Measurements from ENCODE around the gene STARD3. TPM values are rescaled to one million over a fixed set of nuclear protein-coding genes. Genes with fewer than 3 reads are reported as not detected.

Gene STARD3
- polyA plus RNA-seq, 2 of the 4 experiments (the other 2 are of a cell fraction) = 54.6 to 56.0 TPM

DNA sequence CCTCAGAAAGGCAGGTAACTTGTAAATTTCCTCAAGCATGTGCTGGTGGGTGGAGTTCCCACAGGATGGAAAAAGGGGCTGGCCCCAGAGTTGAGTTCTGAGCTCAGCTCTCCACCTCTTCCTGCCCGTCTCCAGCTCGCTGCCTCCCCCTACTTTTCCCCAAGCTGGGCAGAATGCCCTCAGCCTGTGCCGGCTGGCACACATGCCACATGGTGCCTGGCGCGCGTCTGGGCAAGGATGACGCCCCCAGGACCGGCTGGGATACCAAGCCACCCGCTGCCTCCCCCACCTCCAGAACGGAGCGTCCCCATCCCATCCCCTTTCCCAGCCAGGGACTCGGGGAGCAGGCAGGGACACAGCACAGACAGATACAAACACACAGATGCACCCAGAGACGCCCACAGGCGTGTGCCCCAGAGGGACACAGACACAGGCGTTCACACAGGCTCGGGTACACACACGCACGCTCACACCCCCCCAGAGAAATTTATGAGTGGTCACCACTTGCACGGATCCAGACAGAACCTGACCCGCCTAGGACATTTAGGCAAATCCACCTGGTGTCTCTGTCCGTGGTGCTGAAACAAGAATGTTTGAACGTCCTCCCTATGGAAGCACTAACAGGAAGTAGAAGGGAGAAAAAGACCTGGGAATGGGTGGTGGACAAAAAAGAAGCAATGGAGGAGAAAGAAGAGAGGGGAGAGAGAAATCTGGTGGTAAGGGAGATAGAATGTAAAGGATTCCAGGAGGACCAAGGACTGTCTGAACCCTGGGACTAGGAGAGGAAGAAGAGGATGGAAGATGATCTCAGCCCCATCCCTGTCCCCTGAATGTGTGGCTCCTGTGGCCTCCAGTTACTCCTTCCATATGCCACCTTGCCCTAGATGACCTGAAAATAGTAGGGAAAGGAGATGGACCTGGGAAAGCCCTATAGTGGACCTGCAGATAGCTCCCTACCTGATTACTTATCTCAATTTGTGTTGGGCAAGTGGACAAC is 44.7 kb upstream of the STARD3 start:
- DNase-seq (ENCODE audit: low read depth in 1 of 2, low spot score in 1 of 2) = peak in 1 of 2 experiments; percentile 64
- Histone ChIP-seq H3K4me2 (no peak overlapping the region), H3K27ac (no peak overlapping the region), H3K4me1 (no peaks in the 10 kb centered on the region; the same call in 2 of the 3 replicates), H3K9me3 (no peaks in the 10 kb centered on the region), H3K4me3 (no peak overlapping the region)
- CTCF ChIA-PET = interaction anchor here (1.8 to 58.8 kb wide), 2 partner anchors 16 to 43 kb away, joined by 6 to 1581 read pairs; partner anchors contain the start of genes PPP1R1B and STARD3
- TF ChIP-seq EHMT2 (IDR thresholded peaks at IDR 0.05; ENCODE audit: low read depth) (peak; percentile 94), ZNF302 (CRISPR knock-in tag; IDR thresholded peaks at IDR 0.05) (no peak), CHD4 (IDR thresholded peaks at IDR 0.05; ENCODE audit: borderline replicate concordance) (no peak), REST (IDR thresholded peaks at IDR 0.05) (peak; percentile 99), ZFP36 (IDR thresholded peaks at IDR 0.05; ENCODE audit: borderline replicate concordance, partially characterized antibody) (no peak), NPAS2 (CRISPR knock-in tag; IDR thresholded peaks at IDR 0.05; ENCODE audit: borderline replicate concordance) (no peak), EP300 (IDR thresholded peaks at IDR 0.05) (no peak), NR3C1 (IDR thresholded peaks at IDR 0.05) (no peak), ZSCAN20 (CRISPR knock-in tag; IDR thresholded peaks at IDR 0.05) (0 out of 2 replicates have a peak, but pooled peaks have one; percentile 48), MYC (IDR thresholded peaks at IDR 0.05; ENCODE audit: borderline replicate concordance, low read length) (no peak), MAZ (IDR thresholded peaks at IDR 0.05; ENCODE audit: borderline replicate concordance, low read depth, low read length) (no peak)
- TF ChIP-seq, protein P1, sequence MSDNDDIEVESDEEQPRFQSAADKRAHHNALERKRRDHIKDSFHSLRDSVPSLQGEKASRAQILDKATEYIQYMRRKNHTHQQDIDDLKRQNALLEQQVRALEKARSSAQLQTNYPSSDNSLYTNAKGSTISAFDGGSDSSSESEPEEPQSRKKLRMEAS (IDR thresholded peaks at IDR 0.05) = no peak
- FAIRE-seq = no peak
- POLR2A ChIA-PET = no interaction called here
- 4% methylated on average over 14 of the region's 22 CpGs for WGBS (ENCODE audit: missing lambda C conversion rate)
- peak; percentile 48 to 58; a peak in 5 of 6 replicates for ATAC-seq

- ATAC-seq (no peak), DNase-seq (ENCODE audit: low read depth in 1 of 2, low spot score in 1 of 2) (no peak), FAIRE-seq (no peak)
- TF ChIP-seq, protein P2, sequence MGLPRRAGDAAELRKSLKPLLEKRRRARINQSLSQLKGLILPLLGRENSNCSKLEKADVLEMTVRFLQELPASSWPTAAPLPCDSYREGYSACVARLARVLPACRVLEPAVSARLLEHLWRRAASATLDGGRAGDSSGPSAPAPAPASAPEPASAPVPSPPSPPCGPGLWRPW (IDR thresholded peaks at IDR 0.05) = no peak
- TF ChIP-seq, protein P3, sequence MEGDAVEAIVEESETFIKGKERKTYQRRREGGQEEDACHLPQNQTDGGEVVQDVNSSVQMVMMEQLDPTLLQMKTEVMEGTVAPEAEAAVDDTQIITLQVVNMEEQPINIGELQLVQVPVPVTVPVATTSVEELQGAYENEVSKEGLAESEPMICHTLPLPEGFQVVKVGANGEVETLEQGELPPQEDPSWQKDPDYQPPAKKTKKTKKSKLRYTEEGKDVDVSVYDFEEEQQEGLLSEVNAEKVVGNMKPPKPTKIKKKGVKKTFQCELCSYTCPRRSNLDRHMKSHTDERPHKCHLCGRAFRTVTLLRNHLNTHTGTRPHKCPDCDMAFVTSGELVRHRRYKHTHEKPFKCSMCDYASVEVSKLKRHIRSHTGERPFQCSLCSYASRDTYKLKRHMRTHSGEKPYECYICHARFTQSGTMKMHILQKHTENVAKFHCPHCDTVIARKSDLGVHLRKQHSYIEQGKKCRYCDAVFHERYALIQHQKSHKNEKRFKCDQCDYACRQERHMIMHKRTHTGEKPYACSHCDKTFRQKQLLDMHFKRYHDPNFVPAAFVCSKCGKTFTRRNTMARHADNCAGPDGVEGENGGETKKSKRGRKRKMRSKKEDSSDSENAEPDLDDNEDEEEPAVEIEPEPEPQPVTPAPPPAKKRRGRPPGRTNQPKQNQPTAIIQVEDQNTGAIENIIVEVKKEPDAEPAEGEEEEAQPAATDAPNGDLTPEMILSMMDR (IDR thresholded peaks at IDR 0.05) = no peak
- no peak for TF ChIP-seq POLR2A (IDR thresholded peaks at IDR 0.05; ENCODE audit: low read length)
- TF ChIP-seq RFX5 (IDR thresholded peaks at IDR 0.05) = no peak
- no peak for TF ChIP-seq HDAC2 (IDR thresholded peaks at IDR 0.05)
- ChIA-PET CTCF (interaction anchor here (0.7 to 58.8 kb wide), 4 partner anchors 13 to 41 kb away, joined by 3 to 1581 read pairs (median 4); partner anchors contain the start of genes PPP1R1B and STARD3), POLR2A (no interaction called here)
- 0% methylated on average over 2 of the region's 2 CpGs for WGBS (ENCODE audit: missing lambda C conversion rate)
- Histone ChIP-seq H3K4me2 (no peak overlapping the region), H3K4me3 (no peak overlapping the region), H3K4me1 (peaks cover under 1% of the 10 kb centered on the region; the same call in 1 of the 3 replicates), H3K9me3 (no peaks in the 10 kb centered on the region), H3K27ac (no peak overlapping the region)
Observed at GRCh38 chr17:39593371-39593770, 43.6 kb upstream of the STARD3 start.
